OCI-LY1 (cell line): ENCODE data around the gene NLRP9.

Source experiments
- EZH2 ChIP-seq: fragments of 200-600 bp; sonication (generic), shearing (Covaris generic); IDR thresholded peaks from 2 replicates; pipeline ENCODE4 v1.8.0; 2017; ENCODE audit warnings: borderline replicate concordance, mixed run types, mild to moderate bottlenecking, antibody characterized with exemption, low read length, moderate library complexity, mixed read lengths
- TF ChIP-seq, protein P1 (sequence below): fragments of 200-600 bp; sonication (generic), shearing (Covaris generic); IDR thresholded peaks from 2 replicates; pipeline ENCODE4 v1.5.1; 2017; ENCODE audit warnings: mild to moderate bottlenecking, antibody characterized with exemption, low read length, moderate library complexity, mixed read lengths

DNA sequence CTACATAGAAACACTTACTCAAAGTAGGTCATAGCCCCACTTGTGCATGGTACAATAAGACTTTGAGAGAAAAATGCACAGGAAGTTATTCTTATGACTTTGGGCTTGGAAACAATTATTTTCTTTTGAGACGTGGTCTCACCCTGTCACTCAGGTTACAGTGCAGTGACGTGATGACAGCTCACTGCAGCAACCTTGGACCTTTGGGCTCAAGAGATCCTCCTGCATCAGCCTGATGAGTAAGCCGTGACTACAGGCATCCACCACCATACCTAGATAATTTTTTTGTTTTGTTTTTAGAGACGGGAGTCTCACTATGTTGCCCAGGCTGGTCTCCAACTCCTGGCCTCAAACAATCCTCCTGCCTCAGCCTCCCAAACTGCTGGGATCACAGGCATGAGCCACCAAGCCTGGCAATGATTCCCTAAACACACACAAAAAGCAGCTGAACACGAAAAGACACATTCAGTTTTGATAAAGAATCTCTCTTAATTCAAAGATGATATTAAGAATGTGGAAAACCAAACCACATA lies 17.9 kb downstream of the NLRP9 start:
- TF ChIP-seq, protein P1, sequence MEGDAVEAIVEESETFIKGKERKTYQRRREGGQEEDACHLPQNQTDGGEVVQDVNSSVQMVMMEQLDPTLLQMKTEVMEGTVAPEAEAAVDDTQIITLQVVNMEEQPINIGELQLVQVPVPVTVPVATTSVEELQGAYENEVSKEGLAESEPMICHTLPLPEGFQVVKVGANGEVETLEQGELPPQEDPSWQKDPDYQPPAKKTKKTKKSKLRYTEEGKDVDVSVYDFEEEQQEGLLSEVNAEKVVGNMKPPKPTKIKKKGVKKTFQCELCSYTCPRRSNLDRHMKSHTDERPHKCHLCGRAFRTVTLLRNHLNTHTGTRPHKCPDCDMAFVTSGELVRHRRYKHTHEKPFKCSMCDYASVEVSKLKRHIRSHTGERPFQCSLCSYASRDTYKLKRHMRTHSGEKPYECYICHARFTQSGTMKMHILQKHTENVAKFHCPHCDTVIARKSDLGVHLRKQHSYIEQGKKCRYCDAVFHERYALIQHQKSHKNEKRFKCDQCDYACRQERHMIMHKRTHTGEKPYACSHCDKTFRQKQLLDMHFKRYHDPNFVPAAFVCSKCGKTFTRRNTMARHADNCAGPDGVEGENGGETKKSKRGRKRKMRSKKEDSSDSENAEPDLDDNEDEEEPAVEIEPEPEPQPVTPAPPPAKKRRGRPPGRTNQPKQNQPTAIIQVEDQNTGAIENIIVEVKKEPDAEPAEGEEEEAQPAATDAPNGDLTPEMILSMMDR: no peak
- TF ChIP-seq EZH2: no peak
